ENCODE data around the gene RPS6KC1. TPM values are rescaled to one million over a fixed set of nuclear protein-coding genes. Genes with fewer than 3 reads are reported as not detected.
"Not testable (repeated sequence)": the region's sequence is repeated elsewhere in the genome, so short reads cannot be mapped to it uniquely, and the experiment has no call there.

RPS6KC1 gene
- total RNA-seq, 1 donor from 2014 or later: 12.9 TPM

DNA sequence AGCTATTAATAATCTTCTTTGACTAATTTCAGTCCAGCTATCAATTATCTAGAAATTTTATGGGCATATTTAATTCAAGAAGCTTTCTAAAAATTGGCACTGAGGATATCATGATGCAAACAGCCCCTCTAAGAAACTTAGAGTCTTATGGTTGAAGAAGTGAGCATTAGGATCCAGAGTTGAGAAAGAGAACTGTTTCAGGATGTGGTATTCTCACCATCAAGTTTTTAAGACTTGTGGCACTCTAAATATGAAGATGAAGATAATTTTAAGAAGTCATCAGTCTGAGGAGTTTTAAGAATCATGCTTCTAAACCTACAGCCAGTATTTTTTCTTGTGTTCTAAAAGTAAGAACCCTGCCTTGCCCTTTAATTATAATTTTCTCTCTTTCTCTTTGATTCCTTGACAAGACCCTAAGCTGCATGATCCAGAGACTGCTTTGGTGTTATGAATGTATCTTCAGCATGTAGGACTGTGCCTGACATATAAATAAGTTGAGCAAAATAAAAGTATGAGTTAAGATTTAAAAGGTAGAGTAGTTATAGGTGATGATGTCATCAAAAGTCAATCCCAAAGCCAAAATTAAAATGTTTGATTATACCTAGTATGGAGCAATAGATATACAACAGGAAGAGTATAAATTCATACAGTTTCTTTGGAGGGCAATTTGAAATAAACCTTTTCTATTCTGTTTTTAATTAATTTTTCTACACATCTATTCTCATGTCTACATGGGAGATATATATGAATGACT, 39.1 kb downstream of the RPS6KC1 start:
- no peak for DNase-seq (ENCODE audit: low read depth)
- Histone ChIP-seq H3K4me3 (ENCODE audit: low read depth, low read length) (no peak overlapping the region), H3K27me3 (ENCODE audit: control insufficient read depth, insufficient read depth, low read length) (no peaks in the 10 kb centered on the region), H3K36me3 (ENCODE audit: control insufficient read depth, insufficient read depth, low read length) (no peaks in the 10 kb centered on the region)
- no peak for FAIRE-seq
- TF ChIP-seq, protein P1, sequence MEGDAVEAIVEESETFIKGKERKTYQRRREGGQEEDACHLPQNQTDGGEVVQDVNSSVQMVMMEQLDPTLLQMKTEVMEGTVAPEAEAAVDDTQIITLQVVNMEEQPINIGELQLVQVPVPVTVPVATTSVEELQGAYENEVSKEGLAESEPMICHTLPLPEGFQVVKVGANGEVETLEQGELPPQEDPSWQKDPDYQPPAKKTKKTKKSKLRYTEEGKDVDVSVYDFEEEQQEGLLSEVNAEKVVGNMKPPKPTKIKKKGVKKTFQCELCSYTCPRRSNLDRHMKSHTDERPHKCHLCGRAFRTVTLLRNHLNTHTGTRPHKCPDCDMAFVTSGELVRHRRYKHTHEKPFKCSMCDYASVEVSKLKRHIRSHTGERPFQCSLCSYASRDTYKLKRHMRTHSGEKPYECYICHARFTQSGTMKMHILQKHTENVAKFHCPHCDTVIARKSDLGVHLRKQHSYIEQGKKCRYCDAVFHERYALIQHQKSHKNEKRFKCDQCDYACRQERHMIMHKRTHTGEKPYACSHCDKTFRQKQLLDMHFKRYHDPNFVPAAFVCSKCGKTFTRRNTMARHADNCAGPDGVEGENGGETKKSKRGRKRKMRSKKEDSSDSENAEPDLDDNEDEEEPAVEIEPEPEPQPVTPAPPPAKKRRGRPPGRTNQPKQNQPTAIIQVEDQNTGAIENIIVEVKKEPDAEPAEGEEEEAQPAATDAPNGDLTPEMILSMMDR (IDR thresholded peaks at IDR 0.05; ENCODE audit: insufficient read depth, low read length, severe bottlenecking): no peak

DNA sequence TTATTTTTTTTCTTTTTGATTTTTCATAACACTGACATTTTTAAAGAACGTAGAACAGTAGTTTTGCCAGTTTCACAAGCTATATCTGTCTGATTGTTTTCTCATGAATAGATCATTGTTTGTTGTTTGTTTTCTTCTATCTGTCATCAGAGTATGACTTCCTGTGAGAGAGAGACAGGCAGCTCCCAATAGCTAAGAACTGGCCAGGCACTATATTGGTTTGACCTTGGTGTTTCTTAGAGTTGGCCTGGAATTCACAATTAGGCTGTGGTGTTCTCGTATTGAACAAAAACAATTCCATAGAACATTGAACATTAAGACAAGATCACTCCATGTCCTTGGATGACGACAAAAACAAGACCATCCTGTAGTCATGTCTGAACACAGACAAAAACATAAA, 43.4 kb downstream of the RPS6KC1 start:
- FAIRE-seq (no peak), DNase-seq (ENCODE audit: low read depth) (no peak)
- TF ChIP-seq, protein P1 (IDR thresholded peaks at IDR 0.05; ENCODE audit: insufficient read depth, low read length, severe bottlenecking): no peak
- Histone ChIP-seq H3K4me3 (ENCODE audit: low read depth, low read length) (no peak overlapping the region), H3K27me3 (ENCODE audit: control insufficient read depth, insufficient read depth, low read length) (no peaks in the 10 kb centered on the region), H3K36me3 (ENCODE audit: control insufficient read depth, insufficient read depth, low read length) (no peaks in the 10 kb centered on the region)

DNA sequence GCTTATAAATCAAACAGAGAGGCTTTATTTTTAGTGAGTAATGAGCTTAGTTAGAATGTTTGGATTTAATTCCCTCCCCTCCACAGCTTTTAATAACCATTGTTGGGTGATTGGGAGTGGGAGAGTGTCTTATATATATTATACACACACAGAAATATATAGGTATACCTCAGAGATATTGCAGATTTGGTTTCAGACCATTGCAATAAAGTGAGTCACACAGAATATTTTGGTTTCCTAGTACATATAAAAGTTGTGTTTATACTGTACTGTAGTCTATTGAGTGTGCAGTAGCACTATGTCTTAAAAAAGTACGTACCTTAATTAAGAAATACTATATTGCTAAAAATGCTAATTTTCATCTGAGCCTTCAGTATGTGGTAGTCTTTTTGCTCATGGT, 44.4 kb downstream of the RPS6KC1 start:
- TF ChIP-seq, protein P1 (IDR thresholded peaks at IDR 0.05; ENCODE audit: insufficient read depth, low read length, severe bottlenecking): no peak
- FAIRE-seq: no peak
- no peaks in the 10 kb centered on the region for H3K36me3 ChIP-seq (ENCODE audit: control insufficient read depth, insufficient read depth, low read length)
- no peak overlapping the region for H3K4me3 ChIP-seq (ENCODE audit: low read depth, low read length)
- H3K27me3 ChIP-seq (ENCODE audit: control insufficient read depth, insufficient read depth, low read length): no peaks in the 10 kb centered on the region
- no peak for DNase-seq (ENCODE audit: low read depth)

DNA sequence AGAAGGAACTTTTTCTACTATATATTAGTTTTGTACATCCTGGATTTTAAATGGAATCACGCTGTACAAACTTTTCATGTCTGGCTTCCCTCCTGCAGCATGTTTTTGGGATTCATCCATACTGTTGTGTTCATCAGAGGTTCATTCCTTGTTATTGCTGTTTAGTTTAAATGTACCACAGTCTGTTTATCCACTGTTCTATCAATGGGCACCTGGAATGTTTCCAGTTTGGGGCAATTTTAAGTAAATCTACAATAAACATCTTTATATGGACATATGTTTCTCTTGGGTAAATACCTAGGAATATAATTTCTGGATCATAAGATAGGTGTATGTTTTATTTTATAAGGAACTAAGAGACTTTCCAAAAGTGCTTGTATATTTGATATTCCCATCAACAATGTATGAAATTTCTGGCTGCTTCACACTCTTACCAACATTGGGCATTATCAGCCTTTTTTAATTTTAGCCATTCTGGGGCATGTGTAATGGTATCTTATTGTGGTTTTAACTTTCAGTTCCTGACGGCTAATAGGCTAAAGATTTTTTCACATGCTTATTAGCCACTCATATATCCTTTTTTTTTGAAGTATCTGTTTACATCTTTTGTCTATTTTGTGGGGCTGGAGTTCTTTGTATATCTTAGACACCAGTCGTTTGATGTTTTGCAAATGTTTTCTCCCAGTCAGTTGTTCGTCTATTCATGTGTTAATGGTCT, 48.8 kb downstream of the RPS6KC1 start:
- TF ChIP-seq, protein P1 (IDR thresholded peaks at IDR 0.05; ENCODE audit: insufficient read depth, low read length, severe bottlenecking): no peak
- no peak for FAIRE-seq
- Histone ChIP-seq H3K27me3 (ENCODE audit: control insufficient read depth, insufficient read depth, low read length) (no peaks in the 10 kb centered on the region), H3K36me3 (ENCODE audit: control insufficient read depth, insufficient read depth, low read length) (no peaks in the 10 kb centered on the region), H3K4me3 (ENCODE audit: low read depth, low read length) (no peak overlapping the region)
- DNase-seq (ENCODE audit: low read depth): no peak

DNA sequence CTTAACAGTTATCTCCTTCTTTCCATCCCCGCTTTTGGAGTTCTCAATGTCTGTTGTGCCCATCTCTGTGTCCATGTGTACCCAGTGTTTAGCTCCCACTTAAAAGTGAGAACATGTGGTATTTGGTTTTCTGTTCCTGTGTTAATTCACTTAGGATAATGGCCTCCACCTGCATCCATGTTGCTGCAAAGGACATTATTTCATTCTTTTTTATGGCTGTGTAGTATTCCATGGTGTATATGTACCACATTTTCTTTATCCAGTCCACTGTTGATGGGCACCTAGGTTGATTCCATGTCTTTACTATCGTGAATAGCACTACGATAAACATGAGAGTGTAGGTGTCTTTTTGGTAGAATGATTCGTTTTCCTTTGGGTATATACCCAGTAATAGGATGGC, 49.5 kb downstream of the RPS6KC1 start:
- H3K27me3 ChIP-seq (ENCODE audit: control insufficient read depth, insufficient read depth, low read length); H3K4me3 ChIP-seq (ENCODE audit: low read depth, low read length); DNase-seq (ENCODE audit: low read depth); FAIRE-seq; H3K36me3 ChIP-seq (ENCODE audit: control insufficient read depth, insufficient read depth, low read length): not testable (repeated sequence)

DNA sequence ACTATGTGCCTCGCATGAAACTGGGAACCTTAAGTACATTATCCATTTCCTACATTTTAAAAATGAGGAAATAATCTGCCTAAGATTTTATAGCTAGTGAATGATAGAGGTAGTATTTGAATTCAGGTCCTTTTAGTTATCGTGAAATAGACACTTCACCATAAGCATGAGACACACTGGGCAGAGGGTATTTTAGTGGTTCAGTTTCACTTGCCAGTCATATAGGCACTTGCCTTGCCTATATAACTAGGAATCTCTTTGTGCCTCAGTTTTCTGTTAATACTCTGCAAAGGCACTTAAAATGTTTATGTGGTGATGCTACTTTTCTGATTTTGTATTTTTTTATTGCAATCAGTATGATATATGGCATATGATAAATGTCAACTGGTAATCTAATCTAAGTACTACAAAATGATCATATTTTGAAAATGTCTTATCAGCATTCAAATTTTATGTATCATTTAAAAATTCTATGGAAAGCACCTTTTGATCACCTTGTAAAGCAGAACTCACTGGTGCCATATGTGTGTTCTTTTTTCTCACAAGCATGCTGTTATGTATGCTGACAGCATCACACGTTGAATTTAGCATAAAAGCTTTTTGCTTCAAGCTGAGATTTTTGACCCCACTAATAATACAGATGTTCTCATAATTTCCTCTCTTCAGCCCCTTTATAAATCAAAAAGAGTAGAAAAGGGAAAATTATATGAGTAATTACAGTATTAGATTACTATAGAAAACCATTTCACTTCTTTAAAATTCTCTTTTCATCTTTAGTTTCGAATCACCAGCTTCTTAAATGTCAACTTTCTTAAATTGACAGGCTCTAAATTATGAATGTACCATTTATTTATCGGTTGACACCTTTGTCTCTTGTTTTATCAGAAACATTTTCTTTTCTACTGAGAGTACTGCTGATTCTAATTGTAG, 52.6 kb downstream of the RPS6KC1 start:
- no peak overlapping the region for H3K4me3 ChIP-seq (ENCODE audit: low read depth, low read length)
- no peaks in the 10 kb centered on the region for H3K27me3 ChIP-seq (ENCODE audit: control insufficient read depth, insufficient read depth, low read length)
- DNase-seq (ENCODE audit: low read depth): no peak
- H3K36me3 ChIP-seq (ENCODE audit: control insufficient read depth, insufficient read depth, low read length): no peaks in the 10 kb centered on the region
- FAIRE-seq: no peak
- TF ChIP-seq, protein P1 (IDR thresholded peaks at IDR 0.05; ENCODE audit: insufficient read depth, low read length, severe bottlenecking): no peak
